GM18505 (cell line): ENCODE measurements around the gene AMOTL2.

Source experiments
- ATAC-seq: cut with Tn5 transposase; IDR thresholded peaks from one replicate; pipeline ENCODE4 v1.9.1; 2021; ENCODE audit not compliant: unreplicated experiment
- POLR2A ChIP-seq: IDR thresholded peaks from 4 replicates; pipeline ENCODE4 v1.6.1; 2011; ENCODE audit warnings: borderline replicate concordance; ENCODE audit not compliant: insufficient read depth, insufficient read length; ENCODE audit errors: extremely low read depth

Gene AMOTL2

GRCh38 chr3:134357914-134358811, 16.1 kb downstream of the AMOTL2 start:
- no peak for TF ChIP-seq POLR2A
- no peak for ATAC-seq

- ATAC-seq, result no peak
- no peak for TF ChIP-seq POLR2A
These were observed 16.9 kb downstream of the AMOTL2 start for GRCh38 chr3:134357261-134357913.

GRCh38 chr3:134356411-134357040, 17.7 kb downstream of the AMOTL2 start:
- no peak for ATAC-seq
- TF ChIP-seq POLR2A, result no peak

- no peak for ATAC-seq
- no peak for TF ChIP-seq POLR2A
These were observed 18.8 kb downstream of the AMOTL2 start for GRCh38 chr3:134355416-134355815.

GRCh38 chr3:134354612-134355251, 19.5 kb downstream of the AMOTL2 start:
- ATAC-seq, result no peak
- no peak for TF ChIP-seq POLR2A

GRCh38 chr3:134353831-134354611, 20.2 kb downstream of the AMOTL2 start:
- no peak for ATAC-seq

GRCh38 chr3:134353171-134353825, 20.9 kb downstream of the AMOTL2 start:
- no peak for ATAC-seq
- TF ChIP-seq POLR2A, result no peak

More at GRCh38 chr3:134353831-134354611, 20.2 kb downstream of the AMOTL2 start:
- TF ChIP-seq POLR2A, result no peak

- no peak for ATAC-seq
- TF ChIP-seq POLR2A, result no peak
These were observed 22.1 kb downstream of the AMOTL2 start for GRCh38 chr3:134352031-134352671.

- ATAC-seq, result no peak
- no peak for TF ChIP-seq POLR2A
These were observed 22.8 kb downstream of the AMOTL2 start for GRCh38 chr3:134351427-134351826.

GRCh38 chr3:134350861-134351311, 23.4 kb downstream of the AMOTL2 start:
- no peak for ATAC-seq
- TF ChIP-seq POLR2A, result no peak

GRCh38 chr3:134350266-134350665, 24.0 kb downstream of the AMOTL2 start:
- TF ChIP-seq POLR2A, result no peak
- ATAC-seq, result no peak
